ENCODE data around the gene CNNM1. TPM values are rescaled to one million over a fixed set of nuclear protein-coding genes. Genes with fewer than 3 reads are reported as not detected.

The CNNM1 gene
- total RNA-seq, 2 donors from 2014 or later = 1.3 to 1.6 TPM

DNA sequence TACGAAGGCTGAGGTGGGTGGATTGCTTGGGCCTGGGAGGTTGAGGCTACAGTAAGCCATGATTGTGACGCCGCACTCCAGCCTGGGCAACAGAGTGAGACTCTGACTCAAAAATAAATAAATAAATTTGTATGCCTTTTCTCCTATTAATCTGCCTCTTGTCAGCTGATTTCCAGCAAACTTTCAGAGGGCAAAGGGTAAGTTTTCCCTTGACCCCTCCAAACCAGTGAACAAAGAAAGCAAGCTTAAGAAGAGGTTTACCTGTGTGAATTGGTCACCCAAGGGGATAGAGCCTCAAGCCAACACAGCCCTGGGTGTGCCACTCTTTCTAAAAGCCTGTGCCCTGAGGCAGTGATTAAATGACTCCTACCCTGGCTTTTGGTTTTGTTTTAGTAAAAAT lies 70.5 kb downstream of the CNNM1 start:
- WGBS, 2 donors = 88 to 100% methylated on average over 3 of the region's 3 CpGs
- no peaks in the 10 kb centered on the region for H3K9me3 ChIP-seq
- intact Hi-C loops (cut with DNase I) = no loop called here
- peaks cover 0 to 19% of the 10 kb centered on the region in 2 donors for H3K36me3 ChIP-seq (replicated peaks in 1 of 2; ENCODE audit: insufficient read depth in 1 of 2, low read depth in 2 of 2)
- no peak overlapping the region for H3K27ac ChIP-seq
- no peaks in the 10 kb centered on the region for H3K4me1 ChIP-seq
- ATAC-seq (no peak), DNase-seq (no peak)
- H3K4me3 ChIP-seq = no peak overlapping the region
- TF ChIP-seq POLR2A (IDR thresholded peaks at IDR 0.05) = no peak
- TF ChIP-seq, protein P1, sequence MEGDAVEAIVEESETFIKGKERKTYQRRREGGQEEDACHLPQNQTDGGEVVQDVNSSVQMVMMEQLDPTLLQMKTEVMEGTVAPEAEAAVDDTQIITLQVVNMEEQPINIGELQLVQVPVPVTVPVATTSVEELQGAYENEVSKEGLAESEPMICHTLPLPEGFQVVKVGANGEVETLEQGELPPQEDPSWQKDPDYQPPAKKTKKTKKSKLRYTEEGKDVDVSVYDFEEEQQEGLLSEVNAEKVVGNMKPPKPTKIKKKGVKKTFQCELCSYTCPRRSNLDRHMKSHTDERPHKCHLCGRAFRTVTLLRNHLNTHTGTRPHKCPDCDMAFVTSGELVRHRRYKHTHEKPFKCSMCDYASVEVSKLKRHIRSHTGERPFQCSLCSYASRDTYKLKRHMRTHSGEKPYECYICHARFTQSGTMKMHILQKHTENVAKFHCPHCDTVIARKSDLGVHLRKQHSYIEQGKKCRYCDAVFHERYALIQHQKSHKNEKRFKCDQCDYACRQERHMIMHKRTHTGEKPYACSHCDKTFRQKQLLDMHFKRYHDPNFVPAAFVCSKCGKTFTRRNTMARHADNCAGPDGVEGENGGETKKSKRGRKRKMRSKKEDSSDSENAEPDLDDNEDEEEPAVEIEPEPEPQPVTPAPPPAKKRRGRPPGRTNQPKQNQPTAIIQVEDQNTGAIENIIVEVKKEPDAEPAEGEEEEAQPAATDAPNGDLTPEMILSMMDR (IDR thresholded peaks at IDR 0.05) = no peak
- H3K27me3 ChIP-seq = no peaks in the 10 kb centered on the region

DNA sequence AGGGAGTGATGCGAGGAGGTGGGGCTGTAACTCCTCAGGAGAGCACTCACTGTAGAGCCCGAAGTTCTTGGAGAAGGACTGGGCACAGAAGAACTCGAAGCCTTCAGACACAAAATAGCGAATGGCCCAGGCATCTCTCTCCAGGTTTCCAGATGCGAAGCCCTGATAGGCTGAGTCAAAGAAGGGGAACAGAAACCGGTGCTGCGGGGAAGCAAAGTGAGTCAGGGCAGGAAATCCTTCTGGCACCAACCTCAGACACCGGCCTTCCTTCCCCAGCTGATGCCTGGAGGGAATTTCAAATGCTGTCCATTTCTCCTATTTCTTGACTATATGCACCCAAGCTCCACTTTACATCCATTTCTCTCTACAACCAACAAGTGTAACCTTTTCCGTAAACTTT lies 74.5 kb downstream of the CNNM1 start:
- H3K27me3 ChIP-seq = no peaks in the 10 kb centered on the region
- H3K4me3 ChIP-seq = no peak overlapping the region
- TF ChIP-seq, protein P1 (IDR thresholded peaks at IDR 0.05) = no peak
- TF ChIP-seq POLR2A (IDR thresholded peaks at IDR 0.05) = no peak
- 66 to 90% methylated on average over 9 of the region's 9 CpGs for WGBS, 2 donors
- peaks cover 4 to 26% of the 10 kb centered on the region in 2 donors for H3K36me3 ChIP-seq (replicated peaks in 1 of 2; ENCODE audit: insufficient read depth in 1 of 2, low read depth in 2 of 2)
- intact Hi-C loops (cut with DNase I) = no loop called here
- H3K9me3 ChIP-seq = no peaks in the 10 kb centered on the region
- no peak overlapping the region for H3K27ac ChIP-seq
- H3K4me1 ChIP-seq = no peaks in the 10 kb centered on the region
- no peak for ATAC-seq
- DNase-seq = no peak

DNA sequence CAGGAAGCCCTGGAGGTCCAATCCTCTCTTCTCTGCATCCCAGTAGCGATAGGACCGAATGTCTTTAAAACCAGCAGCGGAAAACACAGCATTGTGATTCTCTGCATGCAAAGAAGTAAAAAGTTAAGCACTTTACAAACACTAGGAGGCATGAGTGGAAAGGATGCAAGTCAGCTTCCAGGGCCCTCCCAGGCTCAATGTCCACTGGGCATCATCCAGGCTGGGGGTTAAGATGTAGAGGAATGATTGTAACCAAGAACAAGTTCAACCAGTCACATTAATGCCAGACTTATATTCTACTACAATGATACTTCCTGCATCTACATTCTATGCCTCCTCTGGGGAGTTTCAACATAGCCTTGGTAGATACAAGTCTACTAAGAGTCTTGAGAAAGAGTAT lies 77.0 kb downstream of the CNNM1 start:
- no peak for DNase-seq

DNA sequence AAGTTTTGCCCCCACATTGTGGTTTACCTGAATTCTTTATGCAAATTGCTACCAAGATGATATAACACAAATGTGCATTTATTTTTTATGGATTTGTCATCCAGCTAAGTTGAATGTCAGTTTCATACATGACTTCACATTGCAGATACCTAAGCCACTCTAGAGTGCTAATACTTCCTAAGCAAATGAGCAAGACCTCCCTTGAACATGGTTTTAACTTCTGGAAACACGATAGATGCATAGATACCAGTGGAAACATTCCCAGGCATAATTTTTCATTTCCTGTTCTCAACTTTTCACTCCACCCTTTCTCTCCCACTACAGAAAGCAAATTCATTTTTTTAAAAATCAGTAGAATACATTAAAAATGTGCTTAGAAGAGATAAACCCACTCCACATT lies 81.0 kb downstream of the CNNM1 start:
- Histone ChIP-seq H3K36me3 (replicated peaks in 1 of 2; ENCODE audit: insufficient read depth in 1 of 2, low read depth in 2 of 2) (peaks cover 4 to 12% of the 10 kb centered on the region in 2 donors), H3K9me3 (no peaks in the 10 kb centered on the region), H3K27ac (no peak overlapping the region), H3K27me3 (no peaks in the 10 kb centered on the region), H3K4me1 (no peaks in the 10 kb centered on the region), H3K4me3 (no peak overlapping the region)
- no peak for TF ChIP-seq POLR2A (IDR thresholded peaks at IDR 0.05)
- DNase-seq (no peak), ATAC-seq (no peak)
- intact Hi-C loops (cut with DNase I) = no loop called here
- 36 to 37% methylated on average over 1 of the region's 1 CpG for WGBS, 2 donors

More for the DNA sequence above, 77.0 kb downstream of the CNNM1 start:
- H3K27me3 ChIP-seq = no peaks in the 10 kb centered on the region
- no peaks in the 10 kb centered on the region for H3K9me3 ChIP-seq
- 98 to 100% methylated on average over 3 of the region's 3 CpGs for WGBS, 2 donors
- TF ChIP-seq POLR2A (IDR thresholded peaks at IDR 0.05) = no peak
- TF ChIP-seq, protein P1 (IDR thresholded peaks at IDR 0.05) = no peak
- no peaks in the 10 kb centered on the region for H3K4me1 ChIP-seq
- ATAC-seq = no peak
- no peak overlapping the region for H3K27ac ChIP-seq
- H3K36me3 ChIP-seq (replicated peaks in 1 of 2; ENCODE audit: insufficient read depth in 1 of 2, low read depth in 2 of 2) = peaks cover 4 to 24% of the 10 kb centered on the region in 2 donors
- intact Hi-C loops (cut with DNase I) = no loop called here
- H3K4me3 ChIP-seq = no peak overlapping the region

DNA sequence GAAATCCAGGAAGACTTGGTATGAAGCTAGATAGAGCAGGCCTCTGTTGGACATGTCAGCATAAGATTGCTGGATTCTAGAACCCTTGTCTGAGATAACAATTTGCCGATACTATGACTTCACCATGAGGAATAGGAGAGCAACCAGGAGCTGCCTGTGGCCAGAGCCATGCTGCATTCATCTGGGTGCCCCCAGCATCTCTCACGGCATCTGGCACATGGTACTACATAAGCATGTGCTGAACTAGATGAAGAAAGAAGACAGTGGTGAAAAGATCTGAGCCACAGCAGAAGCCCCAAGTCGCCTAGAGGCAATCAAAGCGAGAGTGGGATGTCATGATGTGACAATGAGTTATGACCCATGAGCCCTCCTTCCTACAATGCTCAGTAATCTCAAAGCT lies 81.7 kb downstream of the CNNM1 start:
- DNase-seq = no peak
- WGBS, 2 donors = 89 to 93% methylated on average over 4 of the region's 4 CpGs
- ATAC-seq = no peak

More for the DNA sequence above, 81.7 kb downstream of the CNNM1 start:
- TF ChIP-seq, protein P1 (IDR thresholded peaks at IDR 0.05) = no peak
- no peak for TF ChIP-seq POLR2A (IDR thresholded peaks at IDR 0.05)
- Histone ChIP-seq H3K36me3 (replicated peaks in 1 of 2; ENCODE audit: insufficient read depth in 1 of 2, low read depth in 2 of 2) (peaks cover 0 to 9% of the 10 kb centered on the region in 2 donors), H3K27me3 (no peaks in the 10 kb centered on the region), H3K9me3 (no peaks in the 10 kb centered on the region), H3K4me1 (no peaks in the 10 kb centered on the region), H3K27ac (no peak overlapping the region), H3K4me3 (no peak overlapping the region)
- intact Hi-C loops (cut with DNase I) = no loop called here
